SHP77 (cell line): ENCODE measurements around the gene TCIRG1.
A peak's percentile ranks its signal among the peaks of the same experiment; 100 is the strongest.

Experiments used
- DNase-seq, 2 experiments: peaks; one replicate each; lab custom pipeline; 2025; lab: John Stamatoyannopoulos, UW

The TCIRG1 gene

DNA sequence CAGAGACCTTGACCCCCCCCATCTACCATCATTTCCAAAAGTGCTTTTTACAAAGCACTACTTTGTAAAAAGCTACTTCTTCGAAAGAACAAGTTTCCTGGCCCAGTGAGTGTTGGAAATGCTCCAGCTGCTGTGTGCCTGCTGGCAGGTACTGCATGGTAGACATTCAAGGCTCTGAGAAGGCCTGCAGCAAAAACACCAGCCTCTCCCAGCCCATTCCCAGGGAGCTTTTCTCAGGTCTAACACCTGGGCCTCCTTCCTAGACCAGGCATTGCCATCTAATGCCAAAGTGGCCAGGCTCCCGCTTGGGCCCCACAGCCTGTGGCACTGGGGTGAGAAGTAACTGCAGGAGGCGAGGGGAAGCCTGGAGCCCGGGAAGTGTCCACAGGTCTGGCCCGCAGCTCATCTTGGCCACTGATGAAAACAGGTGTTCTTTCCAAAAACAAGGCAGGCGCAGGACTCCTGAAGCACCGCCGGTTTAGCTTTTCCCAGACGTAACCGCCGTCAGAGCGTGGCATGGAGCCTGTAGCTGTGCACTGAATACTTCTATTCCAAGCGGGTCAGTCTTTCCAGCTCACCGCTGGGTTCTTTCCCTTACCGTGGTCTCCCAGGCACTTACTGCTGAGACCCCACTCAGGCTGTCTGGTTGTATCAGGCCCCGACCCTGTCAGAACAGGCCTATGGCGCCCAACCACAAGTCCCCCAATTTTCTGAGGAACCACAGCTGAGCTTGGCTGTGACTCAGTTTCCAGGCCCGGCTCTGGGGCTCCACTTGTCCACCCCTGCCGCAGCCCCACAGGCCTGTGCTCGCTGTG is 1.2 kb upstream of the TCIRG1 start:
- DNase-seq, result peak in 1 of 2 experiments; percentile 40

DNA sequence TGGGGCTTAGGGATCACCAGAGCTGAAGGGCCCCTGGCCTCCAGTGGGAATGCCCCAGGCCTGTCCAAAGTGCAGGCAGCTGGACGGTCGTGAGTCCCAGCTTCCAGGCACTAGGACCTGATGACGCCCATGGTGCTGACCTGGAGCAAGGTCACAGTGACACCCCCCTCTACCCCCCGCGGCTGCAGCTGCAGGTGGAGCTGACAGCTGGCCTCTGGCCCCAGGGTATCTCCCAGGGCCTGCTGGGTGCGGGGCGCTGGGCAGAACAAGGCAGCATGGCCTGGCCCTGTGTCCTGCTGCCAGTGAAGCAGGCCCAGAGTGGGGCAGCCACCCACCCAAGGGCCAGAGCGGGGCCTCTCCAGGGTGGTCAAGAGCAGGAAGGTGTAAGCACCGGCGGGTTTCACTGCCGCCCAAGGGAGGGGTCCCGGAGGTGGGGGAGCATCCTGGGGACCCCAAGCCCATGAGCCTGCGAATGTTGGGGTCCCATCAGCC is 553 bp upstream of the TCIRG1 start:
- DNase-seq, result peak; percentile 49 to 83

DNA sequence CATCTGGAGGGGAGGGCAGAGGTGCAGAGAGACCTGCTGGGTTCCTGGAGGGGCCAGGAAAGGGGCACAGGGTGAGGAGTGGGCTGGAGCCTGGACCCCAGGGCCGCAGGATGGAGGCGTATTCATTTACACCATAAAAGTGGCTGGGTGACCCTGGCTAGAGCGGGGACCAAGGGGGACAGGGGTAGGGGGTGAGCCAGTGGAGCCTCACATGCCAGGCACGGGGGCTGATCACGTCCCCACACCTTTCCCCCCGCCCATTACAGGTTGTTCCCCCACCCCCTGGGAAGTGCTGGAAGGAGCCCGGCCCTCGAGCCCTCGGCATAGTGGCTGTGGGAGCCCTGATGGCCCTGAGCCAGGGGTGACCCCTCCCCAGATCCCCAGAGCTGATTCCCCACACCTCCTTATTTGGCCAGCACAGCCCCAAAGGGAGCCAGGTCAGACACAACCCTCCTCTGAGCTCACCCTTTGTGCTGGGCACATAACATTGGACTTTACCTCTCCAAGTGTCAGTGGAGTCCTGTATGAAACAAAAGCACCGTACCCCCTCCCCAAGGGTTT is 781 bp downstream of the TCIRG1 start:
- no peak for DNase-seq

DNA sequence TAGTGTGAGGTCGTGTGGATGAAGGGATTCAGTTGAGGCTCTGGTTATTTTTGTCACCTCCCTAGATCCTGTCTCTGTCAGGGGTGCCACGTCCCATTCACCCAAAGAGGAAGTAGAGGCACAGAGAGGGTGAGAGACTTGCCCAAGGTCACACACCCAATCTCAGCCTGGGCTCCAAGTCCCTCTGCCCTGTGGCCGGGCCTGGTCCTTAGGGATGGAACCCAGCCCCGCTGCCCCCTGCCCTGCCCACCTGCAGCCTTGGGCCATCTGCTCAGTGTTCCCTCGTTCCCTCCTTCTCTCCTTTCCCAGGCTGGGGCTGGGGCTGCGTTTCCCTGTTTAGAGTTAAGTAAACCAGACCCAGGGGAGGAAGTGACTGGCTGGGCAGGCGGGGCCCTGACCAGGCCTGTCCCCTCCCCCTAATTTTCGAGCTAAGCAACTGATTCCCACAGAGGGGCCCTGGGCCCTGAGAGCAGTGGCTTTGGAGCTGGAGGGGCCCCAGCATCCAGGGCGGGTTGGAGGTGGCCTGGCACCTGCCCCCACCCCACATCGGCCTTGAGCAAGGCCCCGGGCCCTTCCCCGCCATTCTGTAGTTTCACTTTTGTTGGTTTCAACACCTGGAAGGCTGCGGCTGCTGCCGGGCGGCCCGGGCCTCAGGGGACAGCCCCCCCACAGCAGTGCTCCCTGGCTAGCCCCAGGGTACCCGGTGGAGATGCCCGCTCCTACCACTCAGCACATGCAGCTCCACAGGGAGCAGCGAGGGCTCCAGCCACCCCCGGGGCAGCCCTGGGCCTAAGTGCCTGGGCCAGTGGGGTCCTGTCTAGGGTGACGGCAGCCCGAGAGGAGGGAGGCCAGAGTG is 1.5 kb downstream of the TCIRG1 start:
- DNase-seq, result peak; percentile 33 to 72

DNA sequence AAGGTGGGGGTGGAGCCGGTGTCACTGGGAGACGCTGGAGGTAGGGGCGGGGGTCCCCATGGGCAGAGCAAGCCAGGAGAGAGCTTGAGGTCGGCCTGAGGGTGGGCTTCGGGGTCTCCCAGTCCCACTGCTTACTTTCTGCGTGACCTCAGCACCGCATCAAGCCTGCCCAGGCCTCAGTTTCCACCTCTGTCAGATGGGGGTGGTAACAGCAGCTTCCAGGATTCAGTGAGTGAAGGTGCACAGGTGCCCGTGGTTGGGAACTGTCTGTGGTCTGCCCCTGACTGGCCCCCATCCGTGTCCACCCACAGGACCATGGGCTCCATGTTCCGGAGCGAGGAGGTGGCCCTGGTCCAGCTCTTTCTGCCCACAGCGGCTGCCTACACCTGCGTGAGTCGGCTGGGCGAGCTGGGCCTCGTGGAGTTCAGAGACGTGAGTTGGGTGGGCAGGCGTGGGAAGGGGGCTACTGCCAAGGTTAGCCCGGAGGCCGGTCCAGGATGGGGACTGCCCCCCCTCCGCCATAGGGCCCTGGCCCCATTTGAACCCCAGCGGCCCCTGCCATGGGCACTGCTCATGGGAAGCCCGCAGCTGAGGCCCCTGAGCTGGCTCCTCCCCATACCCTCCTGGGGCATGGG is 2.2 kb downstream of the TCIRG1 start:
- no peak for DNase-seq

DNA sequence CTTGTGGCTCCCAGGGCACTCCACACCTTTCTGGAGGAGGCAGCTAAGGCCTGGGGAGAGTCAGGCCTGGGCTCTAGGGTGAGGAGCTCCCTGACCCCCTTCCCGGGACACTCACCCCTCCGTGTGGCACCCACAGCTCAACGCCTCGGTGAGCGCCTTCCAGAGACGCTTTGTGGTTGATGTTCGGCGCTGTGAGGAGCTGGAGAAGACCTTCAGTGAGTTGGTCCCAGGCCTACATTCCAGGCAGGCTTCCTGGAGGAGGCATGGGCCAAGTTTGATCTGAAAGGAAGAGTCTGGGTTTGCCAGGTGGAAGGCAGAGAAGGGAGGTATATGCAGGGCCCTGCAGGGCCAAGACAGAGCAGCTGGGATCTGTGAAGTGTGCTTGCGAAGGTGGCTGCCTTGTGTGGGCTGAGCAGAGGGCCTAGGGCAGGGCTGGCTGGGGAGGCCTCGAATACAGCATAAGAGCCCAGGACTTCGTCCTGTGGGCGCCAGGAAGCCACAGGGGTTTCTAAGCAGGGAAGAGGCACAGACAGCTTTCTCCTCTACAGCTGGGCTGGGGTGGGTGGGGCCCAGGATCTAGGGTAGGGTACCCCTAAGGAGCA is 2.9 kb downstream of the TCIRG1 start:
- DNase-seq, result no peak

DNA sequence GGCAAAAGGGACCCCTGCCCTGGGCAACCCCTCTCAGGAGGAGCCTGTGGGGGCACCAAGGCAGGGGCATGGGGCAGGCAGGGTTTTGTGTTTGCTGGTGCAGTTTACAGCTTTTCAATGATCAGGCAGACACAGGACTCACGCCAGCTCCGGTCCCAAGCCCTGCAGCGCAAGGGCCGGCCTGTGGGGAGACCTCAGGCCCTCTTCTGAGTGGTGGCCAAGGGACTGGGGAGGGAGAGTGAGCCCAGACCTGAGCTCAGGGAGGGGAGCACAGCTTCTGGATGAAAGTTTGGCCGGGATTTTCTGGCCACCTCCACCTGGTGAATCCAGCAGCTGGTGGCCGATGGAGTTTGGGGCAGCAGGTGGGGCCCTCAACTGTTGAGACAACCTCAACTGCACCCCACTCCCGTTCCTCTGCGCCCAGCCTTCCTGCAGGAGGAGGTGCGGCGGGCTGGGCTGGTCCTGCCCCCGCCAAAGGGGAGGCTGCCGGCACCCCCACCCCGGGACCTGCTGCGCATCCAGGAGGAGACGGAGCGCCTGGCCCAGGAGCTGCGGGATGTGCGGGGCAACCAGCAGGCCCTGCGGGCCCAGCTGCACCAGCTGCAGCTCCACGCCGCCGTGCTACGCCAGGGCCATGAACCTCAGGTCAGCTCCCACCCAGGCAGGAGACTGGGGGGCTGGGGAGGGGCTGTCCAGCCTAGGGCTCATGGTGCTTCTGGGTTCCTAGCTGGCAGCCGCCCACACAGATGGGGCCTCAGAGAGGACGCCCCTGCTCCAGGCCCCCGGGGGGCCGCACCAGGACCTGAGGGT is 3.6 kb downstream of the TCIRG1 start:
- DNase-seq, result no peak

DNA sequence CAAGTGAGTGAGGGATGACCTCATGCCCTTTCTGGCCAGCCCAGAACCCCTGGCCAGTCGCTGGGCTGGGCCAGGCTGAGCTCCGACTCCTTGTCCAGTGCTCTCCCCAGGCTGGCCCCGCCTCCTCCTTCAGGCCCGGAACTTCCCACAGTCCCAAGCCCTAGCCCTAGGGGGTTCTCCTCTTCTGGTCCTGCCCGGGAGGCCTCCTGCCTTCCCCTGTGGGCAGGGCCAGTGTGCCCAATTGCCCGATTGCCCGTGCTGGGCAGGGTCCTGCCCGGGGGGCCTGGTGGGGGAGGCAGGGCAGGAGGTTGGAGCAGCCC is 4.2 kb downstream of the TCIRG1 start:
- DNase-seq, result no peak

DNA sequence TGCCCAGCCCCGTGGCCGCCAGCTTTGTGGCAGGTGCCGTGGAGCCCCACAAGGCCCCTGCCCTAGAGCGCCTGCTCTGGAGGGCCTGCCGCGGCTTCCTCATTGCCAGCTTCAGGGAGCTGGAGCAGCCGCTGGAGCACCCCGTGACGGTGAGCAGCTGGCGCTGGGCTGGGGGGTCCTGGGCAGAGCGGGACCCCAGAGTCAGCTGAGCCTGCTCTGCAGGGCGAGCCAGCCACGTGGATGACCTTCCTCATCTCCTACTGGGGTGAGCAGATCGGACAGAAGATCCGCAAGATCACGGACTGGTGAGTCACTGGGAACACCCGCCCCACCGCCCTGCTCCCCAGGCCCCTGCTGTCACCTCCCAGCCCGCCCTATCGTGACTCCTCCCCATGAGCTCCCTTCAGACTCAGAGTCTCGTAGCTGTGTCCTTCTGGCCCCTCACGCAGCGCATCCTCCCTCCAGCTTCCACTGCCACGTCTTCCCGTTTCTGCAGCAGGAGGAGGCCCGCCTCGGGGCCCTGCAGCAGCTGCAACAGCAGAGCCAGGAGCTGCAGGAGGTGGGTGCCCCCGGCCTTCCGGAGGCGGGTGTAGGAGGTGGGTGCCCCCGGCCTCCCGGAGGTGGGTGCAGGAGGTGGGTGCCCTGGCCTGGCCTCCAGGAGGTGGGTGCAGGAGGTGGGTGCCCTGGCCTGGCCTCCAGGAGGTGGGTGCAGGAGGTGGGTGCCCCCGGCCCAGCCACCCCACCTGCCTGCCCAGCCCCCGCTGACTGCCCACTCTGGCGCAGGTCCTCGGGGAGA is 4.7 kb downstream of the TCIRG1 start:
- DNase-seq, result peak; percentile 45 to 71

DNA sequence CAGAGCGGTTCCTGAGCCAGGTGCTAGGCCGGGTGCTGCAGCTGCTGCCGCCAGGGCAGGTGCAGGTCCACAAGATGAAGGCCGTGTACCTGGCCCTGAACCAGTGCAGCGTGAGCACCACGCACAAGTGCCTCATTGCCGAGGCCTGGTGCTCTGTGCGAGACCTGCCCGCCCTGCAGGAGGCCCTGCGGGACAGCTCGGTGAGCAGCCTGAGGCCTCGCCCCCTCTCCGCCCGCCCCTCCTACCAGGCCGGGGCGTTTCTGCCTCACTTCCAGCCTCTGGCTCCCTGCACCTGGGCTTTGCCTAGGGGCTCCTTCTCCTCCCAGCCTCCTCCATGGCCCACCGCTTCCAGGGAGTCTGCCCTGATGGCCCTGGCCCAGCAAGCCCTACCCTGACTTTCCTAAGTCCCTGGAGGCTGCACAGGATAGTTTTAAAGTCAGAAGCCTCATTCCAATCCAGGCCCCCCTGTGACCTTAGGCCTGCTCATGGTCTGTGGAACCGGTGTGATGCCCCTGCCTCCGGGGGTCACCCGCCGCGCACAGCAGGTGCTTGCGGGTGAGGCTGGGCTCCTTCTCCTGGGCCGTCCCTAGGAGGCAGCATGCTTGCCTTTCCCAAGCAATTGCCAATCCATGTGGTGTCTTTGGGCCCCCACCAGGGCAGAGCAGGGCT is 5.5 kb downstream of the TCIRG1 start:
- DNase-seq, result peak; percentile 65 to 82

DNA sequence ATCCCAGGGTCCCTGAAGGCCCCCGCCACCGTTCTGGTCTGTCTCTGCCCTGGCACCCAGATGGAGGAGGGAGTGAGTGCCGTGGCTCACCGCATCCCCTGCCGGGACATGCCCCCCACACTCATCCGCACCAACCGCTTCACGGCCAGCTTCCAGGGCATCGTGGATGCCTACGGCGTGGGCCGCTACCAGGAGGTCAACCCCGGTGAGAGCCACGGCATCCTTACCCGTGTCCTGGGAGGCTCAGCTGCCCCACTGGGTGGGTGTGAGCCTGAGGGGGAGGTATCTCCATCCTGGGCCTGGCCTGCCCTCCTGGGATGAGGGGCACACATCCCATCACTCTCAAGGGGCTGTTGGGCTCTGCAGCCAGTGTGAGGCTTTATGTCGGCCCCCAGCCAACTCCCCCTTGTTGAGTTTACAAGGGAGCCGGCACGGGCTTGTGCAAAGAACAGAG is 6.1 kb downstream of the TCIRG1 start:
- DNase-seq, result no peak

DNA sequence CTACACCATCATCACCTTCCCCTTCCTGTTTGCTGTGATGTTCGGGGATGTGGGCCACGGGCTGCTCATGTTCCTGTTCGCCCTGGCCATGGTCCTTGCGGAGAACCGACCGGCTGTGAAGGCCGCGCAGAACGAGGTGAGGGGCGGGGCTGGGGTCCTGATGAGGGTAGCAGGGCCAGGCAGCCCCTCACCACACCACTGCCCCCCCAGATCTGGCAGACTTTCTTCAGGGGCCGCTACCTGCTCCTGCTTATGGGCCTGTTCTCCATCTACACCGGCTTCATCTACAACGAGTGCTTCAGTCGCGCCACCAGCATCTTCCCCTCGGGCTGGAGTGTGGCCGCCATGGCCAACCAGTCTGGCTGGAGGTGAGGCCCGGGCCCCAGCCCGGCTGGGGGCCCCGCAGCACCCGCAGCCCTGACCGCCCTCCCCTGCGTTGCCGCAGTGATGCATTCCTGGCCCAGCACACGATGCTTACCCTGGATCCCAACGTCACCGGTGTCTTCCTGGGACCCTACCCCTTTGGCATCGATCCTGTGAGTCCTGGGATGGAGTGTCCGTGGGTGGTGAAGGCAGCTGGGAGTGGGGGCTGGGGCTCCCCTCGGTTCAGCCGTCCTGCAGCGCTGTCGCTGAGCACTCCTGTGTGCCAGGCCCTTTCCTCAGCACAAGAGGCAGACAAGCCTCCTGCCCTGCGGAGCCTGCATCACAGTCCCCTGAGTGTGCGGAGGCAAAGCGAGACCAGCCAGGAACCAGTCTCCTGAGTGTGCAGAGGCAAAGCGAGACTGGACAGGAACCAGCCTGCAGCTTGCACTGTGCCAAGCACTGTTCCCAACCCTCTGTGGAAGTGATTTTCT is 8.8 kb downstream of the TCIRG1 start:
- DNase-seq, result no peak

DNA sequence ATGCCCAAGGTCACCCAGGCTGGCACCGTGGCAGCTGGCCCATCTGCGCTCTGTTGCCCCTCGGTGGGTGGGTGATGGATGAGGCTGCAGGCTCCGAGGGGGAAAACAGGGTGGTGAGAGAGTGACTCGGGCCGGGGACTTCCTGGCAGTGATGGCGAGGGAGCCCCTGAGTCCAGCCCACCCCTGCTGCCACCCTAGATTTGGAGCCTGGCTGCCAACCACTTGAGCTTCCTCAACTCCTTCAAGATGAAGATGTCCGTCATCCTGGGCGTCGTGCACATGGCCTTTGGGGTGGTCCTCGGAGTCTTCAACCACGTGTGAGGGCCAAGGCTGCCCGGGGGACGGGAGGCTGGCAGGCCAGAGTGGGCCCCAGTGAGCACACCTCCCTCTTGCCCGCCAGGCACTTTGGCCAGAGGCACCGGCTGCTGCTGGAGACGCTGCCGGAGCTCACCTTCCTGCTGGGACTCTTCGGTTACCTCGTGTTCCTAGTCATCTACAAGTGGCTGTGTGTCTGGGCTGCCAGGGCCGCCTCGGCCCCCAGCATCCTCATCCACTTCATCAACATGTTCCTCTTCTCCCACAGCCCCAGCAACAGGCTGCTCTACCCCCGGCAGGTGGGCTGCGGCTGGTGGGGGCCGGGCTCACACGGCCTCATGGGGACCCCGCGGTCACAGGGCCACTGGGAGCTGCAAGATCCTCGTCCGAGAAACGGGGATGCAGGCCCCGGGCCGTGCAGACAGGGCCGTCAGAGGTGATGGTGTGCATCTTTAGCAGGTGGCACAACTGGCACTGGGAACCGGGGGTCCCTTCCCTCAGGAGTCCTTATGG is 10.1 kb downstream of the TCIRG1 start:
- no peak for DNase-seq

DNA sequence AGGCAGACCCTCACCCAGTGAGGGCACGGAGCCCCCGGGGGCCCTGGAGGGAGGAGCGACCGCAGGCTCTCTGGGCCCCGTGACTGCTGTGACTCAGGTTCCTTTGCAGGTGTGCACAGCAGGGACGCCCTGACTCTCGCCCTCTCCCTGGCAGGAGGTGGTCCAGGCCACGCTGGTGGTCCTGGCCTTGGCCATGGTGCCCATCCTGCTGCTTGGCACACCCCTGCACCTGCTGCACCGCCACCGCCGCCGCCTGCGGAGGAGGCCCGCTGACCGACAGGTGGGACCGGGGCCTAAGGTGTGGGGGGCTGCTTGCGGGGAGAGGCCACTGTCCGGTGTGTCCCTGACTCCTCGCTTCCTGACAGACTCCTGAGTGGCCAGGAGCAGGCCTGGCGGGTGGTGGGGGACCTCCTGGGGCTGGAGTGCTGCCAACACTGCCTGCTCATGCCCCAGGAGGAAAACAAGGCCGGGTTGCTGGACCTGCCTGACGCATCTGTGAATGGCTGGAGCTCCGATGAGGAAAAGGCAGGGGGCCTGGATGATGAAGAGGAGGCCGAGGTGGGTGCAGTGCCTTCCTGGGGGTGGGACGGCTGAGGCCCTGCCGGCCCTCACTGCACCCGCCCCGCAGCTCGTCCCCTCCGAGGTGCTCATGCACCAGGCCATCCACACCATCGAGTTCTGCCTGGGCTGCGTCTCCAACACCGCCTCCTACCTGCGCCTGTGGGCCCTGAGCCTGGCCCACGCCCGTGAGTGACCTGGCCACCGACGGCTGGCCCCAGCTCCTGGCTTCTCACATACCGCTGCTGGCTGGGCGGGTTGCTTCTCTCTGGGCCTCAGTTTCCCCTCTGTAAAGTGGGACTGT is 10.9 kb downstream of the TCIRG1 start:
- no peak for DNase-seq

DNA sequence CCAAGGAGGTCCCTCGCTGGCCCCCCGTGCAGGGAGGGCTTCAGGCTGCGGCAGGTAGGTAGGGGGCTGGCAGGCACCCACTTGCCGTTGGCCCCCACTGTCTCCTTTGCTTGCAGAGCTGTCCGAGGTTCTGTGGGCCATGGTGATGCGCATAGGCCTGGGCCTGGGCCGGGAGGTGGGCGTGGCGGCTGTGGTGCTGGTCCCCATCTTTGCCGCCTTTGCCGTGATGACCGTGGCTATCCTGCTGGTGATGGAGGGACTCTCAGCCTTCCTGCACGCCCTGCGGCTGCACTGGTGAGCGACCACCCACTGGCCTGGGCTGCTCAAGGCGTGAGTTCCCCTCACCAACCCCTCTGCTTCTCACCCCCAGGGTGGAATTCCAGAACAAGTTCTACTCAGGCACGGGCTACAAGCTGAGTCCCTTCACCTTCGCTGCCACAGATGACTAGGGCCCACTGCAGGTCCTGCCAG is 11.6 kb downstream of the TCIRG1 start:
- no peak for DNase-seq
